NCI-H2196 (cell line): ENCODE data around the gene IFT22.
"Not testable (repeated sequence)": the region's sequence is repeated elsewhere in the genome, so short reads cannot be mapped to it uniquely, and the experiment has no call there.

Experiments
- DNase-seq: peaks from one replicate; lab custom pipeline; 2025; ENCODE audit not compliant: unreplicated experiment; lab: John Stamatoyannopoulos, UW

IFT22 gene

GRCh38 chr7:101278461-101279292 is 42.9 kb downstream of the IFT22 start:
- DNase-seq, result no peak

- DNase-seq, result no peak
These were observed 44.5 kb downstream of the IFT22 start for GRCh38 chr7:101277155-101277554.

- DNase-seq, result no peak
These were observed 48.4 kb downstream of the IFT22 start for GRCh38 chr7:101273206-101273605.

- DNase-seq, result no peak
These were observed 50.6 kb downstream of the IFT22 start for GRCh38 chr7:101271021-101271420.

- no peak for DNase-seq
These were observed 51.9 kb downstream of the IFT22 start for GRCh38 chr7:101269664-101270063.

GRCh38 chr7:101265622-101266516 is 55.7 kb downstream of the IFT22 start:
- no peak for DNase-seq

GRCh38 chr7:101264102-101264706 is 57.4 kb downstream of the IFT22 start:
- not testable (repeated sequence) for DNase-seq
